Measurements from ENCODE around the gene PPP1R12B.
"Not testable (repeated sequence)": the region's sequence is repeated elsewhere in the genome, so short reads cannot be mapped to it uniquely, and the experiment has no call there.

The PPP1R12B gene

DNA sequence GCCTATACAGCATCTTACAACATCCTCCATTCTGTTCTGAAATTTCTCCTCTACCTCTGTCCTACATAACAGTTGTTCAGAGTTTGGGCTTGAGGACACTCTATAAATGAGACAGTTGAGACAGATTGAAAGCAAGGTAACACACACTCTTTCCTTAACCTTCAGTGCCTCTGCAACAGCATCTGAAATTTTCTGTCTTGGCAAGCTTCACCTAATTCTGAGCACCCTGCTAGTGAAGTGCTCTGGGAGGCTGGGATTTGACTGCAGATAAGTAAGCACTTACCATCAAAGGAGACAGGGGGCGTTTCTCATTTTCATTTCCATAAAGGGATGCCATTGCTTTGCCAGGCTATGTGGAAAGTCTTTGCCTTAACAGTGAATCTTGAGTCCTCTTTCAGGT, 53.3 kb downstream of the PPP1R12B start:
- not testable (repeated sequence) for DNase-seq (ENCODE audit: low spot score)

DNA sequence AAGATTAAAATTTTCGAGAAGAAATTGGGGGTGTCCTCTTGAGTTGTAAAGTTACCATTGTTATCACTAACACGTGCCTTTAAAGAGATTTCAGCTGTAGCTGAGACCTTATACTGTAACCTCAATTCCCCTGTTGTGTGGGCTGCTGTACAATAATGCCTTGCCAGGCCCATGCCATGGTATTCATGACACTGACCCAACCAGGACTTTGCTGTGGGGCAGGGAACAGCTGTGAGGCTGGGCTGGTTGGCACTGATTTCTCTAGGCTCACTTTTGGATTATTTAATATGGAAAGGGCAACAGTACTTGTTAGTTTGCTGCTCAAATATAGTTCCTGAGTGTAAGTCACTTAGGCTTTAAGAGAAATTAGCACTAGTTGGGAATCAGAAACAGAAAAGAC, 54.9 kb downstream of the PPP1R12B start:
- not testable (repeated sequence) for DNase-seq (ENCODE audit: low spot score)

DNA sequence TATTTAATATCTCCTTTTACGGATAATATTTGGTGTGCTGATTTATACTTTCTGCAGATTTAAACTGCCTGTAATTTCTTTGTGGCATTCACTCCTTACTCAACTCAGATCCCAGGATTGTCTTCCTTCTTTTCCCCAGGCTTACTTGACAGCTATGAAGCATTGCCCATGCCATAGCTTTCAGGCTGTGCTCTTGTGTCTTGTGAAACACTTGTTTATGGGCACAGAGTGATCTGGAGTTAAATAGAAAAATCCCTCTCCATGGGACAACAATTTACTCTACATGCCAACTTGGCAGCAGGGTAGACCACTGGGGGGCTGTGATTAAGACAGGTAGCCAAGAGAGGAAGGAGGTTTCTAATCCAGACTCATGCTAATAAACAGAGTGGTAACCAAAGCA, 57.4 kb downstream of the PPP1R12B start:
- no peak for DNase-seq (ENCODE audit: low spot score)

DNA sequence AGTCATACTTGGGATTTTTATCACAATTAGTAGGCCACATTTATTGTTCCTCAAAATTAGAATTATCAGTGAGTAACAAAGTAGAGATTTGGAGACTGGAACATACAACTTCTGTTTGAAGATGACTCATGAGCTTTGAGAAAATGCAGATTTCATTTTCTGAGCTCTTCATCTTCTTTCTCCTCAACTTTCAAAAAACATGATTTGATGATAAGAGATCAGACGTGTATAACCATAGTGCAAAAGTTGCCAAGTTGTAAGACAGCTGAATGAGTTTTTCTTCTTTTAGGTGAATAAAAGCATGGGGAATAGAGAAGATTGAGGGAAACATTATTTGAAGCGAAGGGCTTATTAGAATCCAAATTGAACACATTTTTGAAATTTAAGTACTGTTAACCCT, 58.4 kb downstream of the PPP1R12B start:
- DNase-seq (ENCODE audit: low spot score) = not testable (repeated sequence)

DNA sequence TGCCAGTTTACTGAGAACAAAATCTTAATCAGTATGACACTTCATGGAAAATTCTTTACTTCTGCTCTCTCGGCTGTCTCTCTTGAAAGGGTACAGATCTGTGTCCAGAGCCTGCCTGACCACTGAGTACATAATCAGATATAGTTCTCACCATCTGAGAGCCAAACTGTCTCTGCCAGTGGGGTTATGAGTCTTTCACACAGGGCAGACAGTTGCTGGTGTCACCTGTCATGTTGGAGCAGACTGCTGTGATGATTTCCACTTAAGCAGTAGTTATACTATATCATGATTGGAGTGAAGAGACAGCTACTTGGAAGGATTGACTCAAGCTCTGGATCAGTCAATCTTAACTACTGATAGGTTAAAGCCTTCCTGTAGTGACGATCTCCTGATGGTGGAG, 58.9 kb downstream of the PPP1R12B start:
- not testable (repeated sequence) for DNase-seq (ENCODE audit: low spot score)

DNA sequence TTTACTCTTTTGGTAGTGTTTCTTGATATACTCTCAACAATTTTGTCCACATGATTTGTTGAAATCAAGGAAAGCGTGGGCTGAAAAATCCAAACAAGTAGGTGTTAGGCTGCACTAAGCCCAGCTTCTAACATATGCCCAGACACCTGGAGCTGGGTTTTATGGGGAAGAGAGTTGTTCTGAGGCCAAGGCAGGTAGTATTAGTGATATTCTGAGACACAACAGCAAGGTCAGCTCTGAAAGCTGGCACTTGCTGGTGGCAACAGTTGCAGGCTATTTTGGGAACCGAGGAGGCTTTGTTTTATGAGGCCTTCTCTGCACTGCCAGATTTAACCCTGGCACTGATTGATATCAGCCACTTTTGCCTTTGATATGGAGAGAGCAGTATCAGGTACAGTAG, 61.8 kb downstream of the PPP1R12B start:
- DNase-seq (ENCODE audit: low spot score) = not testable (repeated sequence)

DNA sequence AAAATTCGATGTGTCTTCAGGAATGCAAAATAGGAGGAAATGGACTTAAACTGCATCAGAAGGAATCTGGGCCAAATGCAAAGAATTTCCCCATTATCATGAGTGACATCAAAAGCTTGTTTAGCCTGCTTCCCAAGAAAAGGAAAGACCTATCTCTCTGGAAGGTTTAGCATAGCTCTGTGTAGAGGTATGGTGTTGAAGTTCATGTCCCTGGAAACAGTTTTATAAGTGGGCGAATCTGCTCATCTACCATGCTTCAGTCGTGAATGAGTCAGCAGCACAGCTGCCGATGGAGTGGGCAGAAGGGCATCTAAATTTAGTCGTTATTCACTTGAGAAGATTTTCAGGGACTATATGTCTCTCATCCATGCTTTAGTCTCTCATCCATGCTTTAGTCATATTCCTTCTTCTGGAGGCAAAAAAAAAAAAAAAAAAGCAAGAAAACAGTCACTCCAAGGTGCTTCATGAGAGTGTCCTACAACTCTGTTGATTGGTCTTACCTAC, 62.4 kb downstream of the PPP1R12B start:
- DNase-seq (ENCODE audit: low spot score) = not testable (repeated sequence)

DNA sequence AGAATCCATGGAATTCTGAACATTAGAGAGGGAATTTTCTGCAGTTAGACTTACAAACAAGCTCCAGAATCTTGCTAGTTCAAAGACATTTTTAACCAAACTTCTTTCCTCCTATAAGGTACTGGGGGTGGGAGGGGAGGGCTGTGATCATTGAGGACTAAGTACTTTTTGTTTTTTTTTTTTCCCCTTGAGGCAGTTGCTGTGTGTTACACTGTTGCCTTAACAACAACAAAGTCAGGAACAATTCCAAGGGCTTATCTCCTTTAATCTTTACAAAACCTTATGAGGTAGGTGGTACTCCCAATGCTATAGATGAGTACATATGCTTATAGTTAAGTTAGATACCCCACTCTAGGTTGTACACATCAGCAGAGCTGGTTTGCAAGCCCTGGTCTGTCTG, 62.9 kb downstream of the PPP1R12B start:
- no peak for DNase-seq (ENCODE audit: low spot score)

DNA sequence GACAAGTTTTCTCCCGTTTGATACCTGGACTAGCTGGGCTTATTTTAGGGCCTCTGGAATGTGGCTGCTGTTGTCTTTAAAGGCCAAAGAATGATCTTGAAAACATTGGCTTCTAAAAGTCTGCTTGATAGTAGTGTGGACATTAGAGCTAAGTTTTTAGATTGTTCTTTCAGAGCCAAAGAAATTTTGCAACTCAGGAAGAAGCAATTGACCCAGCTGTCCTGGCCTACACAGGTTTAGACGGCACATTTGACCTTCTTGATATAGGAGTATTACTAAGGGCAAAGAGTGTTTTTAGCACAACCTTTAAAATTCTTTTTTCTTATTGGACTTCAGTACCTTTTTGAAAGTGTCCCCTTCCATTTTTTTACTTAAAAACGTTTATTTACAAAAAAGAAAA, 63.9 kb downstream of the PPP1R12B start:
- DNase-seq (ENCODE audit: low spot score) = not testable (repeated sequence)

DNA sequence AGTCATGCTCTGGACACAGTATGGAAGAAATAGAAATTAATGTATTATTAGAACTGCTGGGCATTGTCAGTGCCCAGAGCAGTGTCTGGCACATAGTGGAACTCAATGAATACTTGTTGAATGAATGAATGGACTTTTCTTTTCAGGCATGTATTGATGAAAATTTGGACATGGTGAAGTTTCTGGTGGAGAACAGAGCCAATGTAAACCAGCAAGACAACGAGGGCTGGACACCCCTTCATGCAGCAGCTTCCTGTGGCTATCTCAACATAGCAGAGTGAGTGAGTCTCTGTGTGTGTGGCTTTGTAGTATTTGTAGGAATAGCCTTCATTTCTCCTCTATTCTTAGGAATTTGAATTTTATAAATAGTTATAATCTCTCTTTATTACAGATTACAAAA, 68.1 kb downstream of the PPP1R12B start:
- DNase-seq (ENCODE audit: low spot score) = no peak

DNA sequence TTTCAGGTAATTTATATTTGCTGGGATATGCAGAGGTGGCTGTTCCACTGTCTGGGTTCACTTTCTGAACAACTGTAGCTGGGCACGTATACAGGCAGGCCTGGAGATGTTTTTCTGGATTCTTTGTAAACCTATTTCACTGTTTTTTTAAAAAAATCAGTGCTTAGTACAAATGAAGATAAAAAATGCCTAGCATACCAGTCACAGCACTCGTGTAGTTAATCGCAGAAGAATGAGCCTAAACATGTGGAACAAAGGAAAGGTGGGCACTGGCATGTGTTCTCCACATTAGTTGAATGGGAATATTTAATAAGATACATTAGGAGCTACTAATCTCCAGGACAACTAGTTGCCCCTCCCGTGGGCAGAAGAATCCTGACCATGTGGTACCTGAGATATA, 68.6 kb downstream of the PPP1R12B start:
- DNase-seq (ENCODE audit: low spot score) = not testable (repeated sequence)

DNA sequence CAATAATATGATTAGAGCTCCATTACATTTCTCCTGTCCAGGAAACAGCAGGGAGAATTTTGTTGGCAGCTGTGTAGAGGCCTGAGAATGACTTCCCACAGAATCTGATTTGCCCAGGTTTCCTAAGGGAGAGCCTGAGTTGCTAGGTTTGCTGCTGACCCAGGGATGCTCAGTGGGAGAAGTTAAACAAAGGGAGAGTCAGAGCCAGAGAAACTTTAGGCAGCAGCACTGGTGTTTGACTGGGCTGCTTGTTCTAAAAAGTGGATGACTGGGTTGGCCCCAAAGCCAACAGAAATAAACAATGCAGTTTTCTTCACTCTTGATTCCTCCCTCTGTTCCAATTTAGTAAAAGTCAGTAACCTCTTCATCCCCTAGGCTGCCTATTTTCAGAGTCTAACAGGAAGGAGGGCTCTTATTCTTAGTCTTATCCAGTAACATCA, 69.3 kb downstream of the PPP1R12B start:
- DNase-seq (ENCODE audit: low spot score) = not testable (repeated sequence)

DNA sequence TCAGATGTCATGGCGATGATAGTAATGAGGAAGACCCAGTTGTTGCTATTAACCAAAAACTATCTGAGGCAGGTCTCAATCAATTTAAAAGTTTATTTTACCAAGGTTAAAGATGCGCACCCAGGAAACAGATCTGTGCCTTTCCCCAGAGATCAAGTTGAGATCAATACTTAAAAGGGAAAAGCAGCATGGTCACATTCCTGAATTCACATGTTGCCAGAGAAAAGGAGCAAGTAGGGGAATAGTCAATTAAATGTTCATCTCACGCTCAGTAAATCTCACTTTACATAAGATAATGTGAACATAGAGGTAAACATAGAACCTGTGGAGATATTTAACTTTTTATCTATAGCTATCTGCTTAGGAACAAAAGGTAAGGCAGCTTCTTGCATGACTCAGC, 71.2 kb downstream of the PPP1R12B start:
- DNase-seq (ENCODE audit: low spot score) = not testable (repeated sequence)

DNA sequence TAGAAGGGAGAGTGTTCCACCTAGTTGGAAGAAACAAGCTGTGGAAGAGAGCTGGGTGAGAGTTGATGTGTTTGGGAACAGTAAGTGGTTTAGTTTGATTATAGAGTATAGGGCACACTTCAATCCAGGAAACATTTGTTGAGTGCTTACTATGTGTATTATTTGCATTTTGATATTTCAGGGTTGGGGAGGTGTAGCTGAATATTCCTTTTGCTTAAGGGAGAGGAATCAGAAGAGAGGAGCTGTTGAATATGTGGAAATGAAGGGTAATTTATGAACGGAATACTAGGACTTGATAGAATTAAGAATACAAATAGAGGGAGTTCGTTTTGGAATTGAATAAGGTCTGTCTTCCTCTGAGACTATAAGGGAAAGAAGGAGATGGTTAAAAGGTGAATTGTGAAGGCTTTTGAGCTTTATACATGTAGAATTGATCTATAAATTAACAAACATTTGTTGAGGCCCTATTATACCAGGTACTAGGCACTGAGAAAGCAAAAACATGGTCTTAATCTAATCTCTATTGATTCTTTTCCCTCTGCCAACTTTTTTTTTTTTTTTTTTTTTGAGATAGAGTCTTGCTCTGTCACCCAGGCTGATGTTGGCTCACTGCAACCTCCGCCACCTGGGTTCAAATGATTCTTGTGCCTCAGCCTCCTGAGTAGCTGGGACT, 72.1 kb downstream of the PPP1R12B start:
- not testable (repeated sequence) for DNase-seq (ENCODE audit: low spot score)

DNA sequence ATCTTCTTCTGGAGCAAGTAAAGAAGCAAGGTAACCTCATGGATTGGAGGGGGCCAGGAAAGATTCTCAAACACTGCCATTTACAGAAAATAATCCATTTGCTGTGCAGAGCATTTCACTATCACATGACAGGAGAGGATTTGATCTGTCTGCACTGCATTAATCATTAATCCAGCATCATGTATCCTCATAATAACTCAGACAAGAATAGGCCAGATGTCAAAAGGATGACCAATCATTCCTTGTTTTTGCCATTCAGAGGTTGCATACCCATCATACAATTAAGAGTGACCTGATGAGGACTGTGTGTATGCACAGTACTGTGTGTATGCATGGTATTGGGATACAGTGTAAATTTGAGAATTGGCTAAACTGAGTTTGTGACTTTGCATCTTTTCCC, 74.2 kb downstream of the PPP1R12B start:
- not testable (repeated sequence) for DNase-seq (ENCODE audit: low spot score)

DNA sequence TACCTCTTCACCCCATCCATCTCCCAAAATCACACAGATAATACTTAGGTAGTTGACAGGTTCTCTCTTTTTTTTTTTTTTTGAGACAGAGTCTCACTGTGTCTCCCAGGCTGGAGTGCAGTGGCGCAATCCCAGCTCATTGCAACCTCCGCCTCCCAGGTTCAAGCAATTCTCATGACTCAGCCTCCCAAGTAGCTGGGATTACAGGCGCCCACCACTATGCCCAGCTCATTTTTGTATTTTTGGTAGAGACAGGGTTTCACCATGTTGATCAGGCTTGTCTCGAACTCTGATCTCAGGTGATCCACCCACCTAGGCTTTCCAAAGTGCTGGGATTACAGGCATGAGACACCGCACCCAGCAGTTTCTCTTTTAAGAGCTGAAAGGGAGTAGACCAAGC, 75.8 kb downstream of the PPP1R12B start:
- DNase-seq (ENCODE audit: low spot score) = not testable (repeated sequence)

DNA sequence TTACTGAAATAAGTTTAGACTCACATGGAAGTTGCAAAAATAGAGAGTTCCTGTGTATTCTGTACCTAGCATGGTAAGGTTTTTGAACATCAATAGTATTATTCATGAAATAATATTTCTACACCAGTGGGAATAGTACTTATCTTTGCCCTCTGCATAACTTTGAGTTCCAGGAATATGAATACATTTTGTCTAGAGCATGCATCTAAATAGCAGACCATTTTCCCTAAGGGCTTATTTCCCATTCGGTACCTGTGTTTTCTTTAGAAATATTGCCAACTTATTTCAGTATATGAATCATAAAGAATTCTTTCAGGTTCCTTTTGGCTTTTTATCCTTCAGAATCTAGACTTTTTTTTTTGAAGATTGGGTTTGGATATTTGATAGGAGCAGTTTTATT, 81.6 kb downstream of the PPP1R12B start:
- not testable (repeated sequence) for DNase-seq (ENCODE audit: low spot score)

DNA sequence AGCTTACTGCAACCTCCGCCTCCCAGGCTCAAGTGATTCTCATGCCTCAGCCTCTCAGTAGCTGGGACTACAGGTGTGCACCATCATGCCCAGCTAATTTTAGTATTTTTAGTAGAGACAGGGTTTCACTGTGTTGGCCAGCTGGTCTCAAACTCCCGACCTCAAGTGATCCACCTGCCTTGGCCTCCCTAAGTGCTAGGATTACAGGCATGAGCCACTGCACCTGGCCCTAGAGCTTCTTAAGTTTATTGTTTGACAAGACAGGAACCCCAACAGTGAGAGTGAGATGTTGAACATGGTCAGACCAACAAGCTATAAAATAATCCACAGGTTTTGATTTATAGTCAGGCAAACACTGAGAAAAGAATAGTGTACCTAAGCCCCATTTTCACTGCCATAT, 83.8 kb downstream of the PPP1R12B start:
- DNase-seq (ENCODE audit: low spot score) = not testable (repeated sequence)

DNA sequence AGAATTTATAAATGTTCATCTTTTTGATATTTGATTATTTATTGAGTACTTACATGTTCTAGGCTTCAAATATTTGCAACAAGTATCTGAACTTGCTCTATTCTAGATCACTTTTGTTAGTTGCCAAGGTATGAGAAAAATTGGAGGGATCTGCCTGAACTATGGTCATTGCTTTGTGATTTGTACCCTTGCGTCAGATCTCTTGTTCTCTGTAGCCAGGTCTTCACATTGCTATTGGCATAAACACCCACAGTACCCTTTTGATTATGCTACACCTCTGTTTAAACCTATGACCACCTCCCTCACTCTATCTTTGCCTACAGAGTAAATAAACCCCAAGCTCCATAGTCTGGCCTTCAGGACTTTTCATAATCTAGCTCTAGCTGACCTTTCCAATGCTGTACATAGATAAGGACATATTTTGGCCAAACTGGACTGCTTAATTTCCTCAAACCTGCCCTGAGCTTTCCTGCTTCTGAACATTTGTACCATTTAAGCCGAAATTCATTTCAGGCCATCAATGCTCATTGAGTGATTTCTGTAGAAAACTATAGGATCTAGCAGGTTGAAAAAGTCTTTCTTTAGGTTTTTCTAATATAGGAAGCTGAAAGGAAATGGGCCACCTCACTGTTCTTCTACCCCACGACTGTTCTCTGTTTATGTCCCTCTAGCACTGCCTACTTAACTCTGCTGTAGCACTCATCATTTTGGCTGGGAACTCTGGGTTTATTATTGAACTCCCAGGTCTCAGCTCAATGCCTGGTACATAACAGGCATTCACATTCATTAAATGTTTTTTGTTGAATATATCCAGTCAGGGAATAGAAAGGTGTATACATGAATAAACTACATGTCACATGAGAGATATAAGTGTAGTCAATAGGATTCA, 84.9 kb downstream of the PPP1R12B start:
- no peak for DNase-seq (ENCODE audit: low spot score)

DNA sequence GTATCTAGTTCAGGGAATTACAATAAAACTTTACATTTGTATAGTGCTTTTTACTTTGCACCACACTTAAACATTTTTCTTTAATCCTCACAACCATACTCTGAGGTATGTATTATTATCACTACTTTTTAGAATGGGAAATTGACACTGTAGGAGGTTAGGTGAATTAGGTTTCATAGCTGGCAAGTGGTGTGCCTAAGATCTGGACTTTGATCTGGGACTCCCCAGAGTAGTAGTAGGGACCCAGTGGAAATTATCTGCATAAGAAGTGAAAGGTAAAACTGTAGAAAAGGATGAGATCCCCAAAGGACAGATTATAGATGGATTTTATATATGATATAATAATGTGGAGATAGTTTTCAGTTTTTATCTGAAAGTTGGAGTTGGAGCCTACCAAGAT, 85.6 kb downstream of the PPP1R12B start:
- no peak for DNase-seq (ENCODE audit: low spot score)

DNA sequence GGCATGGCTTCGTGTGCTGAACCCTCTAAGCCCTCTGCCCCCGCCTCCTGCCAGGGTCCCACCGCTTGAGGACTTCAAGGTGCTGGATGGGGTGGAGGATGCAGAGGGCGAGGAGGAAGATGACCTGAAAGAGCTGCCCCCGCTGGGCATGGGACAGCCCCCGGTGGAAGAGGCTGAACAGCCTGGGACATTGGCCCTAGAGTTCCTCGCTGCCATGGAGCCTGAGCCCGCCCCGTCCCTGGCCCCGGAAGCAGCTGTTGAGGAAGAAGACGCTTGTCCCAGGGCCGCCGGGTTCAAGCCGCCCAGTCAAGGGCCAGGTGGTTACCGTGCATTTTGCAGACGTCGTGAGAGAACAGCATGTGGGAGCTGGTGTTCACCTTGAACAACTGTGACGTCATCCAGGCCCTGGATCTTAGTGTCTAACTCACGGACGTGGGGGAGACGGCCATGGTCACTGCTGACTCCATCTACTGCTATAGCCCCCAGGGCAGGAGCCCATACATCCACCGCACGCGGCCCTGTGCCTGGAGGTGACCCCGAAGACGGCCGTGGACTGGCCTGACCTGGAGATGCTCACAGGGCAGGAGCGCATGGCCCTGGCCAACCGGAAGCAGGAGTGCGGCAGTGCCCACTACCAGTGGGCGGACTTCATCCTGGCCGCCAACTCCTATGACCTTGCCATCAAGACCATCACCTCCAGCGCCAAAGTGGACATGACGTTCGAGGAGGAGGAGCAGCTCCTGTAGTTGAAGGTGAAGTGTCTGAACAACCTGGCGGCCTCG, 90.1 kb downstream of the PPP1R12B start:
- DNase-seq (ENCODE audit: low spot score) = no peak

DNA sequence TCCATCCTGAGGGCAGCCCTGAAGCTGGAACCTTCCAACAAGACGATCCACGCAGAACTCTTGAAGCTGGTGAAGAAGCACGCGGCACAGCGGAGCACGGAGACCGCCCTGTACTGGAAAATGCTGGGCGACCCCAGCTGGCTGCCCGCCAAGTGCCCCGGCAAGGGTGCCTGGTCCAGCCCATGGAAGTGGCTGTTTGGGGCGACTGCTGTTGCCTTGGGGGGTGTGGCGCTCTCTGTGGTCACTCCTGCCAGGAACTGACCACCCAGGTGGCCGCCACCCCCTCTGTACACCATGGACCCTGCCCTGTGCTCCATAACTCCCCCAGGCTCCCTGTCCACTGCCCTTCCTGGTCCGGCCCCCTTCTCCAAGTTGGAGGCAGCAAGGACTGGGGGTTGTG, 90.8 kb downstream of the PPP1R12B start:
- no peak for DNase-seq (ENCODE audit: low spot score)

All from iPS-NIHi11 (cell line).